ENCODE results near the gene PLPP4. TPM values are rescaled to one million over a fixed set of nuclear protein-coding genes. Genes with fewer than 3 reads are reported as not detected.

The PLPP4 gene
- total RNA-seq, result 0.60 TPM

GRCh38 chr10:120456626-120457430 lies at the start of gene PLPP4:
Gene PLPP4 (plus strand): TSS chr10:120457227. CDS start chr10:120457306, 79 bp downstream.
- no peak for DNase-seq (ENCODE audit: low spot score)

GRCh38 chr10:120409816-120410215 lies 47.2 kb upstream of the PLPP4 start:
- DNase-seq (ENCODE audit: low spot score), result no peak

- DNase-seq (ENCODE audit: low spot score), result no peak
These were observed 42.1 kb upstream of the PLPP4 start for GRCh38 chr10:120414946-120415345.

GRCh38 chr10:120415709-120416330 lies 41.2 kb upstream of the PLPP4 start:
- DNase-seq (ENCODE audit: low spot score), result no peak

GRCh38 chr10:120420421-120420820 lies 36.6 kb upstream of the PLPP4 start:
- DNase-seq (ENCODE audit: low spot score), result no peak

GRCh38 chr10:120421250-120421649 lies 35.8 kb upstream of the PLPP4 start:
- DNase-seq (ENCODE audit: low spot score), result no peak

- no peak for DNase-seq (ENCODE audit: low spot score)
These were observed 34.6 kb upstream of the PLPP4 start for GRCh38 chr10:120422457-120422856.

- DNase-seq (ENCODE audit: low spot score), result peak; percentile 26
These were observed 33.4 kb upstream of the PLPP4 start for GRCh38 chr10:120423431-120424197.

GRCh38 chr10:120424198-120424464 lies 32.9 kb upstream of the PLPP4 start:
- no peak for DNase-seq (ENCODE audit: low spot score)

GRCh38 chr10:120426306-120426705 lies 30.7 kb upstream of the PLPP4 start:
- no peak for DNase-seq (ENCODE audit: low spot score)

- no peak for DNase-seq (ENCODE audit: low spot score)
These were observed 28.3 kb upstream of the PLPP4 start for GRCh38 chr10:120428754-120429153.

- DNase-seq (ENCODE audit: low spot score), result no peak
These were observed 27.6 kb upstream of the PLPP4 start for GRCh38 chr10:120429395-120429794.

- no peak for DNase-seq (ENCODE audit: low spot score)
These were observed 25.8 kb upstream of the PLPP4 start for GRCh38 chr10:120431251-120431651.

GRCh38 chr10:120432209-120432608 lies 24.8 kb upstream of the PLPP4 start:
- no peak for DNase-seq (ENCODE audit: low spot score)

- DNase-seq (ENCODE audit: low spot score), result no peak
These were observed 23.9 kb upstream of the PLPP4 start for GRCh38 chr10:120433141-120433540.

GRCh38 chr10:120436439-120437112 lies 20.5 kb upstream of the PLPP4 start:
- DNase-seq (ENCODE audit: low spot score), result no peak

- no peak for DNase-seq (ENCODE audit: low spot score)
These were observed 19.5 kb upstream of the PLPP4 start for GRCh38 chr10:120437541-120437940.

- DNase-seq (ENCODE audit: low spot score), result no peak
These were observed 5.1 kb upstream of the PLPP4 start for GRCh38 chr10:120451968-120452367.

GRCh38 chr10:120453319-120453718 lies 3.7 kb upstream of the PLPP4 start:
- DNase-seq (ENCODE audit: low spot score), result no peak

GRCh38 chr10:120453886-120454285 lies 3.1 kb upstream of the PLPP4 start:
- no peak for DNase-seq (ENCODE audit: low spot score)

GRCh38 chr10:120455004-120455403 lies 2.0 kb upstream of the PLPP4 start:
- DNase-seq (ENCODE audit: low spot score), result no peak

- DNase-seq (ENCODE audit: low spot score), result no peak
These were observed 1.4 kb upstream of the PLPP4 start for GRCh38 chr10:120455606-120456005.
